Activated T-cell treated with anti-CD3 and anti-CD28 coated beads, Interleukin-2, amount 50 U/mL, for 48 hours (primary cell): Measurements from ENCODE around the gene TSC22D4.

Source experiments
- DNase-seq, 2 experiments: peaks; one replicate each; pipeline ENCODE4 v3.0.0-alpha.2; 2020

The TSC22D4 gene

DNA sequence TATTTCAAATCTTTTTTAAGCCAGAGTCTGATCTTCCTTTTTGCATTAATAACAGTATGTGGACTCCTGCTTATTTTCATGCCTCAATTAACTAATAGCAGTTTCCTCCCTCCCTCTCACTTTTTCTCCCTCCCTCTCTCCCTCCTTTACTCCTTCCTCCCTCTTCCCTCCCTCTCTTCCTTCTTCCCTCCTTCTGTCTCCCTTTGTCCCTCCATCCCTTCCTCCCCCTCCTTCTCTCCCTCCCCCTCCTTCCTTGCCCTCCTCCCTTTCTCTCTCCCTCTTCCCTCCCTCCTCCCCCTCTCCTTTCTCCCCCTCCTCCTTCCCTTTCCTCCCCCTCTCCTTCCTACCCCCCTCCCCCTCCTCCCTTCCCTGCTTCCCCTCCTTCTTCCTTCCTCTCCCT, 52.5 kb downstream of the TSC22D4 start:
- no peak for DNase-seq

- no peak for DNase-seq
Measured at GRCh38 chr7:100425347-100425746, 53.7 kb downstream of the TSC22D4 start.

- DNase-seq = no peak
Measured at GRCh38 chr7:100423315-100423714, 55.7 kb downstream of the TSC22D4 start.

GRCh38 chr7:100419660-100420226, 59.3 kb downstream of the TSC22D4 start:
- DNase-seq = no peak

GRCh38 chr7:100418930-100419659, 59.9 kb downstream of the TSC22D4 start:
- DNase-seq = no peak
